Adrenal gland (tissue), 5 donors: ENCODE data around the gene C12orf42.

Source experiments
- POLR2A ChIP-seq, 2 donors: fragments of 450-650 bp; IDR thresholded peaks; one replicate each; pipeline ENCODE4 v1.6.1; 2017; ENCODE audit warnings: antibody characterized with exemption in 2 of 2, mild to moderate bottlenecking in 2 of 2, moderate library complexity in 1 of 2
- TF ChIP-seq, protein P1 (sequence below), 6 experiments: fragments of 450-650 bp in 4 of 6; fragments of 200-600 bp in 2 of 6; sonication (generic) in 1 of 6; IDR thresholded peaks; 1 replicate in 5 of 6; 2 replicates in 1 of 6; pipeline versions ENCODE4 v1.5.1 to v1.8.0; 2016 to 2021; ENCODE audit warnings: antibody characterized with exemption in 6 of 6, mild to moderate bottlenecking in 2 of 6, moderate library complexity in 1 of 6
- donor health status: DM: no; HTN: no; CAD: no.

- no peak for TF ChIP-seq POLR2A (IDR thresholded peaks at IDR 0.05)
- TF ChIP-seq, protein P1, sequence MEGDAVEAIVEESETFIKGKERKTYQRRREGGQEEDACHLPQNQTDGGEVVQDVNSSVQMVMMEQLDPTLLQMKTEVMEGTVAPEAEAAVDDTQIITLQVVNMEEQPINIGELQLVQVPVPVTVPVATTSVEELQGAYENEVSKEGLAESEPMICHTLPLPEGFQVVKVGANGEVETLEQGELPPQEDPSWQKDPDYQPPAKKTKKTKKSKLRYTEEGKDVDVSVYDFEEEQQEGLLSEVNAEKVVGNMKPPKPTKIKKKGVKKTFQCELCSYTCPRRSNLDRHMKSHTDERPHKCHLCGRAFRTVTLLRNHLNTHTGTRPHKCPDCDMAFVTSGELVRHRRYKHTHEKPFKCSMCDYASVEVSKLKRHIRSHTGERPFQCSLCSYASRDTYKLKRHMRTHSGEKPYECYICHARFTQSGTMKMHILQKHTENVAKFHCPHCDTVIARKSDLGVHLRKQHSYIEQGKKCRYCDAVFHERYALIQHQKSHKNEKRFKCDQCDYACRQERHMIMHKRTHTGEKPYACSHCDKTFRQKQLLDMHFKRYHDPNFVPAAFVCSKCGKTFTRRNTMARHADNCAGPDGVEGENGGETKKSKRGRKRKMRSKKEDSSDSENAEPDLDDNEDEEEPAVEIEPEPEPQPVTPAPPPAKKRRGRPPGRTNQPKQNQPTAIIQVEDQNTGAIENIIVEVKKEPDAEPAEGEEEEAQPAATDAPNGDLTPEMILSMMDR (IDR thresholded peaks at IDR 0.05) = no peak
Observed at GRCh38 chr12:103308396-103308795, 187.4 kb downstream of the C12orf42 start.
